GM21528 (cell line): Measurements from ENCODE around the gene HIBADH.

Experiments used
- ATAC-seq: cut with Tn5 transposase; IDR thresholded peaks from one replicate; pipeline ENCODE4 v1.9.1; 2021; ENCODE audit warnings: mild to moderate bottlenecking, moderate library complexity; ENCODE audit not compliant: unreplicated experiment, low FRiP score

Gene HIBADH

DNA sequence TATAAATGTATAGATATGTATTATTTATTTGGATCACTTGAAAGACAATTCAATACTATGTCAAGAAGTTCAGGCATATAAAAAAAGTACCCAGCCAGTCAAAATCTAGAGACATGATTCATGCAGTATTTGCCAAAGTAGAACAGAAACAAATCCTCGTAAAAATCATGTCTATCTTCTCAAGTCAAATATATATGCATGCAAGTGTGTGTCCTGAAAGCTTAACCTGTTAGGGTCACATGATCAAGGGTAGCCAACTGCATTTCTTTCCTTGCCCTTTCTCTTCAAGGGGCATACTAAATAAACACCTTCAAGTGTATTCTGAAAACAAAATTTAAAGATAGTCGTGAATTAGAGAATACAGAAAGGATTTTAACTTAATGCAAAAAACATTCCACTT, 107.0 kb downstream of the HIBADH start:
- ATAC-seq = no peak

DNA sequence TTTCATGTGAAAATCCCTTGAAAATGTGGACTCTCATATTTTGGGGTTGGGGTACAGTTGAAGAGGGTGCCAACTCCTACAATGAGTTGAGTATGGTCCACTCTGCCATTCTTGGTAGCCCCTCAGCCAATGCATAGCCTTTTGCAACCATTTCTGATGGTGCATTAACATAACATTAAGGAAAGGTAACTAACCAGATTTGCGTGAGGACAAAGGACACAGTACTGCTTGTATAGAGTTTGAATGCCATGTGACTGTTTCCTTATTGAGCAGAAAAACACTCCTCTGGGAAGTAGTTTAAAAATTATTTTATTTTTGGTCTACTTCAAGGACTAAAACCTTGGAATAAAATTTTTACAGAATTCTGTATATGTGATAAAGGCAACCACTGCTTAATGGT, 107.9 kb downstream of the HIBADH start:
- no peak for ATAC-seq

DNA sequence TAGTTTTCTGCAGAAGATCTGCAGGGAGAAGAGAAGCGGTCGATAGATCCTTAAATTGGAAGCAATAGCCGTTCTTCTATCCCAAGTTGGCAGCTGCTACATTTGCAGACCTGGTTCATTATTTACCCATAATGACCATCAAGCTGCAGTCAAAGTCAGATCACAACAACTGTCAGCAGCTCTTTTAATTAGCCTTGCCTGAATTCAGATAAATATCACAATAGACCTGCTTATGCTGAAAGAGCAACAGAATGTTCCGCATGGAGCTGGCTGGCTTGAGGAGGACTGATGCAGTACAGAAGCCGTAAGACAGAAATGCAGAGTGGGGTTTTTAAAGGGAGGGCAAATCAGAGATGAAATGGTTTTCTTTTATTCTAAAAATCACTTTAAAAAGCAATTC, 109.4 kb downstream of the HIBADH start:
- ATAC-seq = no peak

DNA sequence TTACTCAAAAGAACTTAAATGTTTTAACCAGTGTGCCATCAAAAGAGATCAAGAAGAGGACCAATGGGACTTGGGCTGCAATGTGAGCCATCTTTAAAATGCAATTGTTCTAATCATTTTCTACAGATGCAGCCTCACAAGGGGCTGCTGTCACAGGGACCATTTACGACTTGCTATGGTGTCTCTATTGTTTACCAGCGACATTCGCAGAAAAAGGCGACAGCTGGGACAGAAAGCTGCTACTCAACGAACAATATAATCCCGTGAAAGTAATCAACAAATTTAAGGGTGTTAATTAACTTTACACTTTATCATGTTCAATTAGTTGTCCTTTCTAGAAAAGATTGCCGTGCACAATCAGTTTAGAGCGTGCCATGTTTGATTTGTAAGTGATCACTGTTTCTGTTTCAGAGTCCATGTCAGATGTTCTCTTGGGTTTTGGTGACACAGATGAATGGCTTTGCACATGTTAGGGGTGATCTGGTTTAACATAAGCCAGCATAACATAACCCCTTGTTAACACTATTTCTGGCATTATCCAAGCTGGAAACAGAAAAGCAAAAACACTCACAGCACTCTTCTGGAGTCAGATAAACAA, 110.8 kb downstream of the HIBADH start:
- no peak for ATAC-seq

DNA sequence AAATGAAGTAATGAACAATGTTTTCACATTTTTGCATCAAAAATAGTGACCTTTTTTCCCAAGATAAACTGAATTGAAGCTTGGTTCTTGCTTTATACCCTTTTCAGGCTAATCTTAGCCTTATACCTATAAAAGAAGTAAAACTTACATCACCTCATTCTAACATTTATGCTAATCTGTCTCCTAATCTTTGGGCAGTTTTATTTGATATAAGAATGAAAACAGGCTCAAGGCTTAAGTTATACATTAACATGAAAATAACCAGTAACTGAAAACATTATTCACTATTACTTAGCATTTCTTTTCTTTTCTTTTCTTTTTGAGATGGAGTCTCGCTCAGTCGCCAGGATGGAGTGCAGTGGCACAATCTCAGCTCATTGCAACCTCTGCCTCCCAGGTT, 113.1 kb downstream of the HIBADH start:
- no peak for ATAC-seq

DNA sequence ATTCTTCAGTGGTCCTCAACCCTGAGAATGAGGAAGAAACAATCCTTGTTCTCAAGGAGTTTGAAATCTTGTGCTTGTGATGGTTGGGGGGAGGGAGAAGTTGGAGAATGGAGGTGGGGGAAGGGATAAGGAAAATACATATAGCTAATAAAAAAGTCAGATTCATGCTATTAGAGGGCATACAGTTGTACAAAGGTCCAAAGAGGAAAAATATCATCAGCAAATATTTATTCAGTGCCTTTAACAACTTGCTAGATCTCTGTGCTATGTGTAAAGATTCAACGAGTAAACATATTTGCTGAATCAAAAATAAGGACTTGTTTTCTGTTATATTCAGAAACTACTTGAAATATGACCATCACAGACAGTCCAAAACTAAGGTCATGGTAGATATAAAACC, 114.4 kb downstream of the HIBADH start:
- no peak for ATAC-seq

DNA sequence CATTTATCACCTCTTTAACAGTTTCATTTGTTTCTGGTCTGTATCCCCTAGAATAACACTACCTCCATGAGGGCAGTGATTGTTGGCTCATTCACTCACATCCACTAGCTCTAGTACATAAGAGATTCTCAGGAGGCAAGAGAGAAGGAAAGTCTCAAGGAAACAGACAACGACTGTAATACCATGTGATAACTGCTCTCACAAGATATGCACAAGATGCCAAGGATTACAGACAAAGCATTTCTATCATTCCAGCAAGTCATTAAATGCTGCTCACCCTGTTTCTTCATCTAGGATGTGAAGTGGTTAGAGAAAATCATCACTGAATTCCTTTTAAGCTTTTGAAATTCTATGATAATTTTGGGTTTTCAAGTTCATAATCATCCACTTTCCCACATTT, 115.3 kb downstream of the HIBADH start:
- no peak for ATAC-seq

DNA sequence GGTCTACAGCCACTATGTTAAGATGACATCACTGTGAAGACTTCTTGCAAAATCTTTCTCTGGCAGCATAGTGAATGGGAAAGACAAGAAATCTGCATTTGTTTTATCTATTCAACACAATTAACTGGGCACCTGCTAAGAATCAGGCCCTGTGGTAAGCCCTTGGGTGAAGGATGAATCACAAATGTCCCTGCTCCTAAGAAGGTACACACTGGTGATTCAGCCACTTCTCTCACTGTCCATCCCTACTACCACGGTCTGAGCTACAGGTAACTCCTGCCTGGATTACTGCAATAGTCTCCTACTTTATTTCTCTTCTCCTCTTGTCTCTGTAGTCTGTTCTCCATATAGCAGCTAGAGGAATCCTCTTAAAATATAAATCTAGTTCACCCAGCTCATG, 116.1 kb downstream of the HIBADH start:
- ATAC-seq = no peak

DNA sequence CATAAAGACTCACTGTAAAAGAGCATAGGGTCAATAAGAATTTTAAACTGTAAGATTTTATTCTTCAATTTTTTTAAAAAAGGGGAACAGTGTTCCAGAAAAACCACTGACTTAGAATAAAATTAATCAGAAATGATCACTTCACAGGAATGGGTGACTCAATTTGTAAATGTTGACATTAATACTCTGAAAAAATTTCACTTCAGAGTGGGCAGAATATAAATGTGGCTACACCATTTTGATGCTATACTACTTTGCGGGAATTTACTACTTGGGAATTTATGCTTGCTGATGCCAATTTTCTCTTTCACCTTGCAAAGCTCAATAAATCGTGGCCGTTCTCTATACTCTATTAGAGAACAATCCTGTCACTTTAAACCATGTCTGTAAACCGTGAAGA, 126.9 kb downstream of the HIBADH start:
- no peak for ATAC-seq

DNA sequence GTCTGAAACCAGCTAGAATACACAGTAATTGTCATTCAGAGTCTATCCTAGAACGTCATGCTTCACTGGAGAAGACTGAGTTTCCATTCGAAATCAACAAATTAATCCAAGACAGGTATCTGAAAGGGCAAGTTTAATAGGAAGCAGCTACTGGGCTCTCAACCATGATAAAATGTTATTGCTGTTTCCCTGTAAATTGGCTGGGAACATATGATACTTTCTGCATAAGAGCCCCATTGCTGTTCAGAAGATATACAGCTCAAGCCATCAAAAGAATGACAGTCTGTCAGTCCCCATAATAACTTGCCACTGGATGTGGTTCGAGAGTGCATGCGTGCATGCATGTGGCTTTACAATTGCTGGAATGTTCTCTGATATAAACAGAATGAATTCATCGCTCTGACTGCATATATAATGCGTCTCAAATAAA, 129.0 kb downstream of the HIBADH start:
- no peak for ATAC-seq

DNA sequence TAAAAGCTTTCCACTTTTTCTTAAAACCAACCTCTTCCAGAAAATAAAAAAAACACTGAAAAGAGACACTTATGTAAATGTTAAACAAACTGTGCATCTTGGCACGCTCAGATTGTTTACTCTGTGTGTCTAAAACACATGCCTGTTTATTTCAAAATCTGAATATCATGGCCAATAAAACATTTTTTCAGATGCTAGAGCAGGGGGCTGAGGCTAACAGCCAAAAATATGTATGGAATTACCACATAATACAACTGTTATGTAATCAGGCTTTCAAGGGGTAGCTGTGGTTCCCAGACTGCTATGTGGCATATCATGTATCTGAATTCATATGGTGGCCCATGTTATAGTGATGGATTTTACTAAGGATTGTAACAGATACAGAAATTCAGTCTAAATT, 130.4 kb downstream of the HIBADH start:
- ATAC-seq = no peak

DNA sequence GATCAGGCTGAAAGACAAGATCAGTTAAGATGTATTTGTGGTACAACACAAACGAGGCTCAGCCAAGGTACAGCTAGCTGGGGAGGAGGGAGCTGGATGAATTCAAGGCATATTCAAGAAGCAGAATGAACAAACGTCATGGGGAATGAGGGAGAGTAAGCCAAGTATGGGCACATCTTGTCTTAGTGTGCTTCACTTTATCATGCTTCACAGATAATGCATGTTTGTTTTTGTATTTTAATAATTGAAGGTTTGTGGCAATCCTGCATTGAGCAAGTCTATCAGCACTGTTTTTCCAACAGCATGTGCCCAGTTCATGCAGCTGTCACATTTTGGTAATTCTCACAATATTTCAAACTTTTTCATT, 135.4 kb downstream of the HIBADH start:
- ATAC-seq = no peak

DNA sequence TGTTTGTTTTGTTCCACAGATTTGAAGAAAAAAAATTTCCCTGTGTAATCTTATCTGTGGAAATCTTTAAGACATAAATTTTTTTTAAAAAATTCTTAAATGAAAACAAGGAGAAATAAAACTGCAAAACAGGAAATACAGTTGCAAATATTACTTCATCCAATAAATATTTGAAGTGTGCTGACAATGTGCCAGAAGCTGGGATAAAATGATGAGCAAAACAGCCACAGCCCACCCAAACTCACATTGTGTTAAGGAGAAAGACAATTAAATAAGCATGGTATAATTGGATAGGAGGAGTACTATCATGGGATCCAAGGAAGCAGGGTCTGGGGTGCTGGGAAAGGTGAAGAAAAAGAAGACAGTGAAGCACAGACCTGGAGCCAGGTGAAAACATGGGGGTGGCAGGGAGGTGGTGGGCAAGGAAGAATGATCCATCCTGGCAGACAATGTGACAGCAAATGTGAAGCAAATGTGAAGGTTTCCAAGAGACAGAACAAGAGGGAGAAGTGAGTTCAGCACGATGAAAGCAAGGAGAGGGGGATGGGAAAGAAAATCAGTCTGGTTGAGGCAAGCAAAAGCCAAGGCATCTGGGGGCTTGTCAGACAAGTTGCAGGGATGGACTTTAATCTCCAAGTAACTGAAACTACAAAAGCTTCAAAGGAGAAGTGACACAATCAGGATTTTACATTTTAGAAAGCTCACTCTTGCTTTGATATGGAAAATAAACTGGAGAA, 135.9 kb downstream of the HIBADH start:
- no peak for ATAC-seq

DNA sequence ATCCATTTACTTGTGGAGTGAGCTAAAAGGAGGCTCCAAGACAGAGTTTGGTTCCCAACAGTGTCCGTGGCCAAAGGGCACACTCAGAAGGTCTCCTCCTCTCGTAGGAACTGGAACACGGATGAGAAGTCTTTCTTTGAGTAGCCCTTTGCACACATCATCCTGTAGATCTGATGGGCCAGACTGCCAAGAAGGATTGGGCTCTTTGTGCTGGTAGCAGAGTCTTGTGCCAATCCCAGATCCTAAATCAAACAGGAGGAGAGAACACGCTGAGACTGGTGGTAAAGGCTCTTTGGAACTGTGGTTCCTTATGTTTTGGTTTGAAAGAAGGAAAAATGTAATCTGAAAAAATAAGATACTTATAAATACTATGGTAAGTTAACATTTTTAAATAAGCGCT, 136.6 kb downstream of the HIBADH start:
- no peak for ATAC-seq

DNA sequence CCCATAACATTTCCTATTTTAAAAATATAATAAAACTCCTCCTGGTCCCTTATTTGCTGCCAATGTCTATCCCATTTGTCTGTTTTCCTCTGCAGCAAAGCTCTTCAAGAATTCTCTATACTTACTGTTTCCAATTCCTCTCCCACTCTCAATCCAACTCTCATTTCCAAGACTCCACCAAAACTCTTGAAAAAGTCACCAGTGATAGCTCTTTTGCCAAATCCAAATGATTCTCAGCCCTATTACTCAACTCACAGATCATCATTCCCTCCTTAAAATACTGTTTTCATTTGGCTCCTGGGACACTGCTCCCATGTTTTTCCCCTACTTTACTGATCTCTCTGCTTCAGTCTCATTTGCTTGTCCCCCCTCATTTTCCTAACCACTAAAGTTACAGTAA, 139.4 kb downstream of the HIBADH start:
- no peak for ATAC-seq

DNA sequence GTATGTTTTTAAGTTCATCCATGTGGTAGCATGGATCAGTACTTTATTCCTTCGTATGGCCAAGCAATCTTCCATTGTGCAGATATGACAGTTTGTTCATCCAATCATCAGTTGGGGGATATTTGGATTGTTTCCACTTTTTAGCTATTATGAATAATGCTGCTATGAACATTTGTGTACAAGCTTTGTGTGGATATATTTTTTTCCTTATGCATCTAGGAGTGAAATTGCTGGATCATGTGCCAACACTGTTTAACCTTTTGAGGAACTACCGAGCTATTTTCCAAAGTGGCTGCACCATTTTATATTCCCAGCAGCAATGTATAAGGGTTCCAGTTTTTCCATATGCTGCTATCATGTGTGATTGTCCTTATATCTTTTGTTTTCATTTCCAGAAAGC, 140.1 kb downstream of the HIBADH start:
- ATAC-seq = no peak

DNA sequence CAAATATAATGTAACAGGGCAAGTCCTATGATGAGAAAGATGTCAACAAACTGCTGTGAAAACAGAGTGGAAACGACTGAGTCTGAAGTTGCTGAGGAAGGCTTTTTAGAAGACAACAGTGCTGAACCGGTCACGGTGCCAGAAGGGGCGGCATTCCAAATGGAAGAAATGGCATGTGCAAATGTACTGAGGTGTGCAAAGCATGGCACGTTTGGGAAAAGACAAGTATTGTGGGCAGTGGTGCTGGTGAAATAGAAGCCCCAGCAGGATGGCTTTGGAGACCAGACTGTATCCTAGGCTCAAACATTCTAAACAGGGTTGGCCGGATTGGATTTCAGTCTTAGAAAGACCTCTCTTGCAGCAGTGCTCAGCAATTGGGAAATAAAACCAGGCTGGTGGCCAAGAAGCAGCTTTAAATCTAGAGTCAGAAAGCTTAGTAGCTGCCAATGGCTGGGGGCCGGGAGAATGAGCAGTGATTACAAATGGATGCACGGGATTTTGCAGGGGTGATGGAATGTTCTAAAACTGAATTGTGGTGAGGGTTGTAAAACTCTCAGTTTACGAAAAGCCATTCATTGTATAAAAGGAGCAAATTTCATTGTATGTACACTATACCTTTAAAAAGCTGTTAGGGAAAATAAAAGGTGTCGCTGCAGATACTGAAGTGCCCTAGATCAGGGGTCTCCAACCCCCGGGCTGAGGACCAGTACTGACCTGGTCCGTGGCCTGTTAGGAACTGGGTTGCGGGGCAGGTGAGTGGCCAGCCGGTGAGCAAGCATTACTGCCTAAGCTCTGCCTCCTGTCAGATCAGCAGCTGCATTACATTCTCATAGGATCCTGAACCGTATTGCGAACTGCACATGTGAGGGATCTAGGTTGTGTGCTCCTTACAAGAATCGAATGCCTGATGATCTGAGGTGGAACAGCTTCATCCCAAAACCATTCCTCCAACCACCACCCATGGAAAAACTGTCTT, 141.6 kb downstream of the HIBADH start:
- ATAC-seq = no peak

DNA sequence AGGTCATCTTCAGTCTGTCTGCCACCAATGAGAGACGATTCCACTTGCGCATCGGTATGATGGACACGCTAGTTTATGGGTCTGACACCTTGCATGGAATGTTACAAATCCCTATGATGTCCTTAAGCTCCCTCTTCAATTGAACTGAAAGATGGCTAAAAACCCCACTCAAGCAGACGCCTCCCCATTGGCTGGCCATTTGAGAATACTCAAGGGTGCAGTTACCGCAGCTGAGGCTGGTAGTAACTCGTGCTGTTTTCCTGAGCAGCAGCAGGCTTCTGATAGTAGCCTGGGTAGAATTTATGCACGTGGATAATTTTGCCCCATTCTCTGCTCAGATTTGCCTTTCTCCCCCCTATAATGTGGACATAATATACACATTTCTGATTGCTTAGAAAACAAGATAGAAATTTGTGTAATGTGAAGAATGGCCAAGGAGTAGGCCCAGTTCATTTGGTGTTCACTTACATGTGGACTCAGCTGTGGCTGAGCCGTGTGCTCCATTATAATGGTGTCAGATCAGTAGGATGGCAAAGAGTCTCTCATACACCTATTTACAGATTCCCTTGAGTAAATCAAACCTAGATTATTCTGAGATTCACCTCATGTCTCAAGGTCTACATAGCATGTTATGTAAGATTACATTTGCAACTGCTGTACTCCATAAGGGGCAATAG, 142.8 kb downstream of the HIBADH start:
- no peak for ATAC-seq

DNA sequence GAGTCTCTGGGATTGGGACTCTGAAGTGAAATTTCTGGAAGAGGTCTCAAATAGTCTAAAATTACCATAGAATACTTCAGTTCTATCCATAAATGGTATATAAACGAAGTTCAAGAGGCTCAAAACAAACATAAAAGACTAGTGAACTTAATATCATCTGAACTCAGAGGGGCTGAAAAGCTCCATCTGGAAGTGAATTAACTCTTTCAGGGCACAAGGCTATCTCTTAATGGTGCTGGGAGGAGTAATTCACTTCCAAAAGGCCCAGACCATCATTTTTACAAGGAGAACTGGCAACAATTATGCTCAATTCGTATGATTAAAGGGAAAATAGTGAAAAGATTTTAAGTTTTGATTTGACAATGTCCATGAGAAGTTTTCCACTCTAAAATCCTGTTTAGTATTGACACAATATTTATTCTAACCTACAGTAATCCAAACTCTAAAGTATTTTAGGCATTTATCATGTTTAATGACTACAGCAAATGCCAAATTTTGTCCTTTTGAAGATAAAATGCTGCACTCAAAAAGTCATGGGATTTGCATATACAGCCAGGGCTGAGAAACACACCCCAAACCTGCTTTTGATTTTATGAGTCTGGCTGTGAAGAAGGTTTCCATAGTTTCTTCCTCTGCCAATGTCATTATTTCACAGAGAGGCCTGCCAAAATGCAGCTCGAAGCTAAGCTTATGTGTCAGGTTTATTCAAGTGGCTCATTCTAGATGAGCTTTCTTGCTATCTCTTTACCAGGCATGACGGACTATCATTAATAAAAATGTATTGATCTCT, 143.9 kb downstream of the HIBADH start:
- no peak for ATAC-seq

DNA sequence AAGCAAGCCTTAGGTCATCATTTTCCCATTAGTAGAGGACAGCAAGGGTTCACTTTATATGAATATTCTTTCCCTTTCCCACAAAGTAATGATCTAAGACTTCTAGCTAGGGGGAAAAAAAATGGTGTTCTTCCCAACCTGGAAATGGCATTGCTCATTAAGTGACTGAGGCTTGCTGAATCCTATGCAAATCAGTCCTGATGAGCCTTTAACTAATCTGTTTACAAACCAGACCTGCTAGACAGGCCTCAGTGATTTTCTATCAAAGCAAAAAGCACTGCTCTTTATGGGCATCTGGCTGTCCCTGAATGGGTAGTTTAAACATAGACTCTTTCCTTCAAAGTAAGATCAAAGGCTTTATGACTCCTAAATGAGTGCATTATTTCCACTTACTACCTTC, 146.3 kb downstream of the HIBADH start:
- ATAC-seq = no peak
